Lower leg skin (tissue), 4 donors: ENCODE results near the gene LILRB4. TPM values are rescaled to one million over a fixed set of nuclear protein-coding genes. Genes with fewer than 3 reads are reported as not detected.
A peak's percentile ranks its signal among the peaks of the same experiment; 100 is the strongest.

Experiments used
- DNase-seq, 2 donors: peaks; one replicate each; pipeline ENCODE4 v3.0.0-alpha.2; 2019; ENCODE audit warnings: low spot score in 2 of 2
- H3K4me3 ChIP-seq: fragments of 200-600 bp; sonication (generic); 2 replicates; pipeline ENCODE4 v1.5.1; 2017; ENCODE audit warnings: mild to moderate bottlenecking, low read depth; ENCODE audit not compliant: poor library complexity, severe bottlenecking
- CTCF ChIP-seq, 3 donors: fragments of 450-650 bp; IDR thresholded peaks; one replicate each; pipeline ENCODE4 v1.5.1; 2016; ENCODE audit warnings: antibody characterized with exemption in 3 of 3, mild to moderate bottlenecking in 3 of 3, moderate library complexity in 2 of 3
- POLR2A ChIP-seq, 2 donors: fragments of 450-650 bp; IDR thresholded peaks; one replicate each; pipeline ENCODE4 v1.6.1; 2016 to 2017; ENCODE audit warnings: antibody characterized with exemption in 2 of 2, mild to moderate bottlenecking in 1 of 2, moderate library complexity in 1 of 2
- WGBS, 2 donors: methylation state at CpG; one replicate each; pipeline ENCODE4 v1.1.5; 2018; 5-methylcytosine and 5-hydroxymethylcytosine counted together
- intact Hi-C: fragments of 100-400 bp; cut with DNase I; formaldehyde crosslinking; loops from one replicate; pipeline ENCODE4 v1.15.0; 2023; ENCODE audit warnings: low total_unique reads
- total RNA-seq, 4 donors: library from RNA; depleted of rRNA; stranded (reverse); fragments of >200 nt; gene quantifications; one replicate each; pipeline ENCODE4 v1.1.0, GENCODE V29; 2016

LILRB4 gene
- total RNA-seq, 4 donors from 2014 or later: 0.15 to 1.6 (median 0.78) TPM

- WGBS, 2 donors: 34 to 36% methylated on average over 6 of the region's 6 CpGs
- no peak for DNase-seq
- intact Hi-C loops: no loop called here
- TF ChIP-seq POLR2A (IDR thresholded peaks at IDR 0.05): no peak
- TF ChIP-seq CTCF (IDR thresholded peaks at IDR 0.05): no peak
- H3K4me3 ChIP-seq: no peak overlapping the region
These were observed 9.5 kb upstream of the LILRB4 start for GRCh38 chr19:54653181-54653809.

GRCh38 chr19:54654447-54655321, 8.1 kb upstream of the LILRB4 start:
- TF ChIP-seq CTCF (IDR thresholded peaks at IDR 0.05): no peak
- TF ChIP-seq POLR2A (IDR thresholded peaks at IDR 0.05): no peak
- intact Hi-C loops: no loop called here
- H3K4me3 ChIP-seq: no peak overlapping the region
- 64 to 73% methylated on average over 14 of the region's 14 CpGs for WGBS, 2 donors
- peak in 1 of 2 donors; percentile 57 for DNase-seq

GRCh38 chr19:54659300-54659699, 3.5 kb upstream of the LILRB4 start:
- DNase-seq: no peak
- TF ChIP-seq POLR2A (IDR thresholded peaks at IDR 0.05) (no peak), CTCF (IDR thresholded peaks at IDR 0.05) (no peak)
- intact Hi-C loops: no loop called here
- H3K4me3 ChIP-seq: no peak overlapping the region
- 77% methylated on average over 6 of the region's 6 CpGs for WGBS, 2 donors

DNA sequence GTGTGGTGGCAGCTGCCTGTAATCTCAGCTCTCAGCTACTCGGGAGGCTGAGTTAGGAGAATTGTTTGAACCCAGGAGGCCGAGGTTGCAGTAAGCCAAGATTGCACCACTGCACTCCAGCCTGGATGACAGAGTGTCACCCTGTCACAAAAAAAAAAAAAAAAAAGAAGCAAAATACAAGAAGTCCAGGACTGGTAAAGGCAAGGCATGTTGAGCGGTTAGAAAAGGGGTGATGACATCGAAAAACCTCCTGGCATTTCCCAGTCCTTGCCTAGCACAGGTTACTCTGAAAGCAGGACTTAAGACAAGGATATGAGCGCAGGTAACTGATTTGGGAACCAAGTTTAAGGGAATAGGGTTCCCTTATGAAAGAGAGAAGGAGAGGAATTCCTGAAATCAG, 2.5 kb upstream of the LILRB4 start:
- no peak overlapping the region for H3K4me3 ChIP-seq
- intact Hi-C loops: no loop called here
- no peak for TF ChIP-seq POLR2A (IDR thresholded peaks at IDR 0.05)
- TF ChIP-seq CTCF (IDR thresholded peaks at IDR 0.05): no peak
- DNase-seq: no peak
- WGBS, 2 donors: 83 to 85% methylated on average over 5 of the region's 5 CpGs

DNA sequence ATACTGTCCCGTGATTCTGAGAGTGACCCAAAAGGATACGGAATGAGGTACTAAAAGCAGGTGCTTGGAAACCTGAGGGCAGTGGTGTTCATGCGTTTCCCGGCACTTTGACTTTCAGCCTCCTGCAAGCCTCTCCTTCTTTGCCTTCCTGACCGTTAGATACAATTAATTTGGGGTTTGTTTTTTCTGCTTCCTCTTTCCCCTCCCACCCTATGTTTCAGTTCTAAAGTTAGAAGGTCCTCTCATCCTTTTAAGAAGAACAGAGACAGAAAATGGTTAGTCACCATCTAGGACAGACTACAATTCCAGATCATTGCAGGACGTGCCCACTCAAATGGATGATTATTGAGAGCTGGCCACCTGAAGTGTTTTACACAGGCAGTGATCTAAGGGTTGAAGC, 1.8 kb upstream of the LILRB4 start:
- 72 to 83% methylated on average over 6 of the region's 6 CpGs for WGBS, 2 donors
- intact Hi-C loops: no loop called here
- TF ChIP-seq CTCF (IDR thresholded peaks at IDR 0.05) (no peak), POLR2A (IDR thresholded peaks at IDR 0.05) (no peak)
- no peak overlapping the region for H3K4me3 ChIP-seq
- no peak for DNase-seq
